Prostate gland (tissue), 2 donors: ENCODE measurements around the gene ZMAT3. TPM values are rescaled to one million over a fixed set of nuclear protein-coding genes. Genes with fewer than 3 reads are reported as not detected.

Experiments
- DNase-seq: peaks from one replicate; pipeline ENCODE4 v3.0.0-alpha.2; 2019; ENCODE audit warnings: low spot score
- H3K27ac ChIP-seq, 2 donors: fragments of 200-600 bp; sonication (generic); 2 replicates each; pipeline ENCODE4 v1.5.1; 2017 to 2019
- H3K27me3 ChIP-seq: fragments of 200-600 bp; sonication (generic); replicated peaks from 2 replicates; pipeline ENCODE4 v1.5.1; 2019; ENCODE audit not compliant: insufficient read depth
- H3K36me3 ChIP-seq, 2 donors: fragments of 200-600 bp; sonication (generic); 1 replicate in 1 of 2; 2 replicates in 1 of 2; pipeline versions ENCODE4 v1.5.1 to v1.8.1; 2017 to 2019
- H3K4me1 ChIP-seq: fragments of 200-600 bp; sonication (generic); replicated peaks from 2 replicates; pipeline ENCODE4 v1.5.1; 2019
- H3K4me3 ChIP-seq, 2 donors: fragments of 200-600 bp; sonication (generic); 2 replicates each; pipeline ENCODE4 v1.5.1; 2017 to 2019
- H3K9me3 ChIP-seq: fragments of 200-600 bp; sonication (generic); 2 replicates; pipeline ENCODE4 v1.5.1; 2017
- POLR2A ChIP-seq: fragments of 450-650 bp; IDR thresholded peaks from one replicate; pipeline ENCODE4 v1.6.1; 2016; ENCODE audit warnings: antibody characterized with exemption, mild to moderate bottlenecking
- POLR2AphosphoS5 ChIP-seq: sonication (generic); formaldehyde crosslinking; IDR thresholded peaks from one replicate; pipeline ENCODE4 v1.6.1; 2017; ENCODE audit warnings: antibody characterized with exemption
- WGBS: methylation state at CpG from one replicate; pipeline ENCODE4 v1.1.5; 2018; 5-methylcytosine and 5-hydroxymethylcytosine counted together
- intact Hi-C: fragments of 100-400 bp; cut with DNase I; formaldehyde crosslinking; loops from one replicate; pipeline ENCODE4 v1.14.2; 2022
- total RNA-seq, 2 donors: library from RNA; depleted of rRNA; stranded (reverse); fragments of >200 nt; gene quantifications; one replicate each; pipeline ENCODE4 v1.1.0, GENCODE V29; 2016
- TF ChIP-seq, protein P1 (sequence below), 4 experiments: fragments of 200-600 bp in 2 of 4; fragments of 450-650 bp in 2 of 4; sonication (generic) in 2 of 4; IDR thresholded peaks; 1 replicate in 3 of 4; 2 replicates in 1 of 4; pipeline ENCODE4 v1.5.1; 2016 to 2019; ENCODE audit warnings: antibody characterized with exemption in 4 of 4, mild to moderate bottlenecking in 2 of 4, moderate library complexity in 2 of 4

Gene ZMAT3
- total RNA-seq, 2 donors from 2014 or later = 15.1 to 21.3 TPM

- H3K4me1 ChIP-seq = no peaks in the 10 kb centered on the region
- DNase-seq = no peak
- H3K27ac ChIP-seq = no peak overlapping the region
- no peaks in the 10 kb centered on the region for H3K9me3 ChIP-seq
- intact Hi-C loops = no loop called here
- 98% methylated on average over 4 of the region's 4 CpGs for WGBS
- TF ChIP-seq POLR2AphosphoS5 = no peak
- TF ChIP-seq POLR2A = no peak
- TF ChIP-seq, protein P1, sequence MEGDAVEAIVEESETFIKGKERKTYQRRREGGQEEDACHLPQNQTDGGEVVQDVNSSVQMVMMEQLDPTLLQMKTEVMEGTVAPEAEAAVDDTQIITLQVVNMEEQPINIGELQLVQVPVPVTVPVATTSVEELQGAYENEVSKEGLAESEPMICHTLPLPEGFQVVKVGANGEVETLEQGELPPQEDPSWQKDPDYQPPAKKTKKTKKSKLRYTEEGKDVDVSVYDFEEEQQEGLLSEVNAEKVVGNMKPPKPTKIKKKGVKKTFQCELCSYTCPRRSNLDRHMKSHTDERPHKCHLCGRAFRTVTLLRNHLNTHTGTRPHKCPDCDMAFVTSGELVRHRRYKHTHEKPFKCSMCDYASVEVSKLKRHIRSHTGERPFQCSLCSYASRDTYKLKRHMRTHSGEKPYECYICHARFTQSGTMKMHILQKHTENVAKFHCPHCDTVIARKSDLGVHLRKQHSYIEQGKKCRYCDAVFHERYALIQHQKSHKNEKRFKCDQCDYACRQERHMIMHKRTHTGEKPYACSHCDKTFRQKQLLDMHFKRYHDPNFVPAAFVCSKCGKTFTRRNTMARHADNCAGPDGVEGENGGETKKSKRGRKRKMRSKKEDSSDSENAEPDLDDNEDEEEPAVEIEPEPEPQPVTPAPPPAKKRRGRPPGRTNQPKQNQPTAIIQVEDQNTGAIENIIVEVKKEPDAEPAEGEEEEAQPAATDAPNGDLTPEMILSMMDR (IDR thresholded peaks at IDR 0.05) = no peak
- no peaks in the 10 kb centered on the region for H3K27me3 ChIP-seq
- H3K36me3 ChIP-seq = no peaks in the 10 kb centered on the region
- H3K4me3 ChIP-seq = no peak overlapping the region
These were observed 66.4 kb downstream of the ZMAT3 start for GRCh38 chr3:179005213-179005612.

DNA sequence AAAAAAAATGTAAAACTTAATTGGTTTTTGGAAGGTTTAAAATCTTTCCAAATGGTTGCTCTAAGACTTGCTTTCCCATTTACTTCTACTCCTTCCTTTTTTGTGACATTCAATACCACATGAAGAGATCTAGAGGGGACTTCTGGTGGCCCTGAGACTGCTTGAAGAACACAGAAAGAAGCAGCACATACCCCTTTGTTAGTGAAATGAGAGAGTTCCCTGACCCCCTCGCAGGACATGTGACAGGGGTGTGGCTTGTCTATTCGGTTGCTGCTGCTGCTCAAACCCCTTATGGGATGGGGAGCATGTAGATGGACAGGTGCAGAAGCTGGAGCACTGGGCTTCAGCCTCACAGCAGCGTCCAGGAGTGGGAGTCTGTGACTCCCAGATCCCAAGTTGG is 71.0 kb downstream of the ZMAT3 start:
- TF ChIP-seq, protein P1 (IDR thresholded peaks at IDR 0.05) = no peak
- no peak for TF ChIP-seq POLR2A
- TF ChIP-seq POLR2AphosphoS5 = no peak
- Histone ChIP-seq H3K4me3 (no peak overlapping the region), H3K4me1 (no peaks in the 10 kb centered on the region), H3K27me3 (no peaks in the 10 kb centered on the region), H3K9me3 (no peaks in the 10 kb centered on the region), H3K36me3 (no peaks in the 10 kb centered on the region), H3K27ac (no peak overlapping the region)
- WGBS = 62% methylated on average over 3 of the region's 3 CpGs
- no peak for DNase-seq
- intact Hi-C loops = no loop called here

GRCh38 chr3:179000144-179000543 is 71.5 kb downstream of the ZMAT3 start:
- Histone ChIP-seq H3K36me3 (no peaks in the 10 kb centered on the region), H3K4me1 (no peaks in the 10 kb centered on the region), H3K4me3 (no peak overlapping the region), H3K27me3 (no peaks in the 10 kb centered on the region), H3K9me3 (no peaks in the 10 kb centered on the region), H3K27ac (no peak overlapping the region)
- no peak for DNase-seq
- TF ChIP-seq, protein P1 (IDR thresholded peaks at IDR 0.05) = no peak
- no peak for TF ChIP-seq POLR2AphosphoS5
- no peak for TF ChIP-seq POLR2A
- intact Hi-C loops = no loop called here

DNA sequence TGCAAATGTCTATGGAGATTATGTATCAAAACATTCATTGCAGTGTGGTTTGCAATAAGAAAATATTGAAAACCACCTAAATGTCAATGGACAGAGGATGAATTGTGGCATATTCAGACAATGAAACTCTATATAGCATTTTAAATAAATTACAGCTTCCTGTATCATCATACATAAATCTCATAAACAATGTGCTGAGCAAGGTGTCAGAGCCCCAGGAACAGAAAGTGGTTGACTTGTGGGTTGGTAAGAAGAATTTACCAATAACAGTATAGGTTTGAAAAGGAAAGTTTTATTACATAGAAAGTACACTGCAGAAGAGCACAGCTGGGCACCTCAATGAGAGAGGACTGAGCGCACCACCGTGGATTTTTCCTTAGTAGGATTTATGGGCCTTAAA is 75.2 kb downstream of the ZMAT3 start:
- intact Hi-C loops = no loop called here
- TF ChIP-seq, protein P1 (IDR thresholded peaks at IDR 0.05) = no peak
- TF ChIP-seq POLR2AphosphoS5 (no peak), POLR2A (no peak)
- H3K4me1 ChIP-seq = no peaks in the 10 kb centered on the region
- 66% methylated on average over 2 of the region's 2 CpGs for WGBS
- H3K4me3 ChIP-seq = no peak overlapping the region
- no peaks in the 10 kb centered on the region for H3K36me3 ChIP-seq
- no peaks in the 10 kb centered on the region for H3K9me3 ChIP-seq
- no peak for DNase-seq
- H3K27me3 ChIP-seq = no peaks in the 10 kb centered on the region
- H3K27ac ChIP-seq = no peak overlapping the region

DNA sequence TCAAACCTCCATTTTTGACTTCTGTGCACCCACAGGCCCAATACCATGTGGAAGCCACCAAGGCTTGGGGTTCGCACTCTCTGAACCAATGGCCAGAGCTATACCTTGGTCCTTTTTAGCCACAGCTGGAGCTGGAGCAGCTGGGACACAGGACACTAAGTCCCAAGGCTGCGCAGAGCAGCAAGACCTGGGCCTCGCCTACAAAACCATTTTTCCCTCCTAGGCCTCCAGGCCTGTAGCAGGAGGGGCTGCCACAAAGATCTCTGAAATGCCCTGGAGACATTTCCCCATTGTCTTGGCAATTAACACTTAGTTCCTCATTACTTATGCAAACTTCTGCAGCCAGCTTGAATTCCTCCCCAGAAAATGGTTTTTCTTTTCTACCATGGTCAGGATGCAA is 81.3 kb downstream of the ZMAT3 start:
- no peaks in the 10 kb centered on the region for H3K9me3 ChIP-seq
- WGBS = 91% methylated on average over 3 of the region's 3 CpGs
- no peaks in the 10 kb centered on the region for H3K4me1 ChIP-seq
- no peaks in the 10 kb centered on the region for H3K27me3 ChIP-seq
- no peaks in the 10 kb centered on the region for H3K36me3 ChIP-seq
- H3K4me3 ChIP-seq = no peak overlapping the region
- intact Hi-C loops = no loop called here
- DNase-seq = no peak
- TF ChIP-seq, protein P1 (IDR thresholded peaks at IDR 0.05) = no peak
- TF ChIP-seq POLR2AphosphoS5 = no peak
- TF ChIP-seq POLR2A = no peak
- H3K27ac ChIP-seq = no peak overlapping the region
